ENCODE data around the gene KCNJ6.

KCNJ6 gene

DNA sequence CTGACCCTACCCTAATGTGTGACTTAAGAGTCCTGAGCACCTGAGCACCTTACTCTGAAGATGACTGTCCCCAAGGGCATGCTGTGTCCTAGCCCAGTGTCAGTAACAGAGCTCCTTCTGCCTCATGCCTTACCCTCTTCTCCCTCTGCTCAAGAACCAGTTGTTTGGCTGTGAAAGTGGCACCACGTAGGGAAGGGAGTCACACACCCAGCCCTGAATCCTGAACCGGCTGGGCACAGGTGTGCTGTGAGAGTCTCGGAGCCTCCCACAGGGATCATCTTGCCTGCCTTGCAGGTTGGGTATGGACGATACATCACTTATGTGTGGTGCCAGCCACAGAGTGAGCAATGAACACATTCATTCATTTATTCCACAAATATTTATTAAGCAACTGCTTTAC, 329.1 kb downstream of the KCNJ6 start:
- DNase-seq: no peak
- no peak overlapping the region for H3K27ac ChIP-seq (ENCODE audit: low read length, poor library complexity, severe bottlenecking)
- peaks cover 0 to 2% of the 10 kb centered on the region in 2 experiments for H3K27me3 ChIP-seq (ENCODE audit: control insufficient read depth in 1 of 2, insufficient read depth in 1 of 2, low read length in 2 of 2)
- H2BK12ac ChIP-seq (ENCODE audit: low read length in 2 of 2): no peak overlapping the region
- 84% methylated on average over 3 of the region's 4 CpGs for WGBS
- no peak overlapping the region for H2AFZ ChIP-seq (ENCODE audit: low read depth, low read length)
- no peak overlapping the region for H2AK5ac ChIP-seq (ENCODE audit: low read length, severe bottlenecking)
- no peaks in the 10 kb centered on the region for H3K79me1 ChIP-seq (replicated peaks; ENCODE audit: low read length, poor library complexity, severe bottlenecking)
- H3K36me3 ChIP-seq (ENCODE audit: control insufficient read depth in 1 of 2, insufficient read depth in 2 of 2, low read depth in 1 of 2, low read length in 2 of 2): no peaks in the 10 kb centered on the region
- no peak overlapping the region for H3K23ac ChIP-seq (ENCODE audit: low read length in 2 of 2)
- no peak overlapping the region for H3K4ac ChIP-seq (ENCODE audit: low read depth in 1 of 2, low read length in 2 of 2)
- no peaks in the 10 kb centered on the region for H3K9me3 ChIP-seq (ENCODE audit: control insufficient read depth, low read length)
- no peak overlapping the region for H3K4me3 ChIP-seq (ENCODE audit: insufficient read depth in 1 of 2, low read depth in 1 of 2, low read length in 2 of 2)
- H2BK15ac ChIP-seq (ENCODE audit: low read depth, poor library complexity, severe bottlenecking): no peak overlapping the region
- no peaks in the 10 kb centered on the region for H3K4me1 ChIP-seq (ENCODE audit: control insufficient read depth, insufficient read depth, low read depth, low read length)
- H2BK120ac ChIP-seq (ENCODE audit: low read depth, low read length): no peak overlapping the region
- H3K9ac ChIP-seq (ENCODE audit: low read length): no peak overlapping the region
- H3K4me2 ChIP-seq (ENCODE audit: low read length, poor library complexity, severe bottlenecking): no peak overlapping the region
- no peak overlapping the region for H2BK5ac ChIP-seq (ENCODE audit: low read depth, low read length, poor library complexity, severe bottlenecking)
- no peak overlapping the region for H4K91ac ChIP-seq (ENCODE audit: low read length)
- no peak overlapping the region for H3K18ac ChIP-seq (ENCODE audit: low read depth in 1 of 2, low read length in 2 of 2)
- no peak overlapping the region for H4K8ac ChIP-seq (ENCODE audit: low read length)
- H3K14ac ChIP-seq (ENCODE audit: low read length in 2 of 2): no peak overlapping the region

DNA sequence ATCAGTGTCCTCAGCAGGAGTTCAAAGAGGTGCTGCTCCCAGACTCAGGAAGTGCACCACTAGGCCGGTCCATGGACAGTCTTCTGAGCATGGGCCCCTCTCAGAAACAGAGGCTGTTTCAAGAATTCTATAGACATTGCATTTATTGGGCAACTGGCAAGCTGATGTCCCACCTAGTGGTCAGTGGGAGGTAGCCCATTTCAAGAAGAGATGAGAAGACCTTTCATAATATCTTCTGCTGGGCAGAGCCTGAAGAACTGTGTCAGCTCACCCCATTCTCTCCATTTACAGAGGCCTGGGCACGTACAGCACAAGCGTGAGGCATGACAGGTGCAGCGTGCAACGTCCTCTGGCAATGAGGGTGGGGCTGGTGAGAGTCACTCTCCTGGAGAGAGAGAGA, 333.7 kb downstream of the KCNJ6 start:
- Histone ChIP-seq H4K91ac (ENCODE audit: low read length) (no peak overlapping the region), H3K23ac (ENCODE audit: low read length in 2 of 2) (no peak overlapping the region), H2AK5ac (ENCODE audit: low read length, severe bottlenecking) (no peak overlapping the region), H3K27me3 (ENCODE audit: control insufficient read depth in 1 of 2, insufficient read depth in 1 of 2, low read length in 2 of 2) (no peaks in the 10 kb centered on the region), H3K36me3 (ENCODE audit: control insufficient read depth in 1 of 2, insufficient read depth in 2 of 2, low read depth in 1 of 2, low read length in 2 of 2) (no peaks in the 10 kb centered on the region), H3K9me3 (ENCODE audit: control insufficient read depth, low read length) (peaks cover 17% of the 10 kb centered on the region), H3K4ac (ENCODE audit: low read depth in 1 of 2, low read length in 2 of 2) (no peak overlapping the region), H2BK15ac (ENCODE audit: low read depth, poor library complexity, severe bottlenecking) (no peak overlapping the region), H3K18ac (ENCODE audit: low read depth in 1 of 2, low read length in 2 of 2) (no peak overlapping the region), H3K4me3 (ENCODE audit: insufficient read depth in 1 of 2, low read depth in 1 of 2, low read length in 2 of 2) (no peak overlapping the region), H2BK120ac (ENCODE audit: low read depth, low read length) (no peak overlapping the region), H2AFZ (ENCODE audit: low read depth, low read length) (no peak overlapping the region), H3K4me2 (ENCODE audit: low read length, poor library complexity, severe bottlenecking) (no peak overlapping the region), H3K9ac (ENCODE audit: low read length) (no peak overlapping the region), H3K4me1 (ENCODE audit: control insufficient read depth, insufficient read depth, low read depth, low read length) (no peaks in the 10 kb centered on the region), H2BK12ac (ENCODE audit: low read length in 2 of 2) (no peak overlapping the region), H3K27ac (ENCODE audit: low read length, poor library complexity, severe bottlenecking) (no peak overlapping the region), H4K8ac (ENCODE audit: low read length) (no peak overlapping the region), H3K79me1 (replicated peaks; ENCODE audit: low read length, poor library complexity, severe bottlenecking) (no peaks in the 10 kb centered on the region), H2BK5ac (ENCODE audit: low read depth, low read length, poor library complexity, severe bottlenecking) (no peak overlapping the region), H3K14ac (ENCODE audit: low read length in 2 of 2) (no peak overlapping the region)
- DNase-seq: peak; percentile 75
- 43% methylated on average over 1 of the region's 5 CpGs for WGBS

DNA sequence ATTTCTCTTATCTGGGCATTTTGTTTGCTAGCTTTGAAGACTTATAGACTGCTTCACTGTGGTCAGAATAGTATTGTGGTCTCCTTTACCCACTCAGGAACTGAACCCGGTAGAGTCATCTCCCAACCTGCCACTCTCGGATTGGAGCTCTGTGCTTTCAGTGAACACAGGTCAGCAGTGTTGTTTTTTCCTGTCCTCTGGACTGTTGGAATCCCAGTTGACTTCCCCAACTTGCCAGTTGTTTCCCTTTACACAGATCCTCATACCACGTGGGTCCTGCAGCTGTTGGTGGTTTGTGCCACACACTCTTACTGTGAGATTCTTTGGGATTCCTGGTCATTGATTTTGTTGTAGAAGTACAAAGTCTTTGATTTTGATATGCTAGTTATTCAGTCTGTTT, 335.6 kb downstream of the KCNJ6 start:
- Histone ChIP-seq H3K27me3 (ENCODE audit: control insufficient read depth in 1 of 2, insufficient read depth in 1 of 2, low read length in 2 of 2) (no peaks in the 10 kb centered on the region), H3K4ac (ENCODE audit: low read depth in 1 of 2, low read length in 2 of 2) (no peak overlapping the region), H2BK120ac (ENCODE audit: low read depth, low read length) (no peak overlapping the region), H3K18ac (ENCODE audit: low read depth in 1 of 2, low read length in 2 of 2) (no peak overlapping the region), H3K4me2 (ENCODE audit: low read length, poor library complexity, severe bottlenecking) (no peak overlapping the region), H2BK12ac (ENCODE audit: low read length in 2 of 2) (no peak overlapping the region), H3K14ac (ENCODE audit: low read length in 2 of 2) (no peak overlapping the region), H3K79me1 (replicated peaks; ENCODE audit: low read length, poor library complexity, severe bottlenecking) (no peaks in the 10 kb centered on the region), H2BK15ac (ENCODE audit: low read depth, poor library complexity, severe bottlenecking) (no peak overlapping the region), H4K91ac (ENCODE audit: low read length) (no peak overlapping the region), H3K9me3 (ENCODE audit: control insufficient read depth, low read length) (peaks cover 17% of the 10 kb centered on the region), H3K4me1 (ENCODE audit: control insufficient read depth, insufficient read depth, low read depth, low read length) (no peaks in the 10 kb centered on the region), H3K4me3 (ENCODE audit: insufficient read depth in 1 of 2, low read depth in 1 of 2, low read length in 2 of 2) (no peak overlapping the region), H3K9ac (ENCODE audit: low read length) (no peak overlapping the region), H2AFZ (ENCODE audit: low read depth, low read length) (no peak overlapping the region), H2AK5ac (ENCODE audit: low read length, severe bottlenecking) (no peak overlapping the region), H2BK5ac (ENCODE audit: low read depth, low read length, poor library complexity, severe bottlenecking) (no peak overlapping the region), H3K27ac (ENCODE audit: low read length, poor library complexity, severe bottlenecking) (no peak overlapping the region), H4K8ac (ENCODE audit: low read length) (no peak overlapping the region), H3K36me3 (ENCODE audit: control insufficient read depth in 1 of 2, insufficient read depth in 2 of 2, low read depth in 1 of 2, low read length in 2 of 2) (no peaks in the 10 kb centered on the region), H3K23ac (ENCODE audit: low read length in 2 of 2) (no peak overlapping the region)
- 93% methylated on average over 2 of the region's 3 CpGs for WGBS
- no peak for DNase-seq

DNA sequence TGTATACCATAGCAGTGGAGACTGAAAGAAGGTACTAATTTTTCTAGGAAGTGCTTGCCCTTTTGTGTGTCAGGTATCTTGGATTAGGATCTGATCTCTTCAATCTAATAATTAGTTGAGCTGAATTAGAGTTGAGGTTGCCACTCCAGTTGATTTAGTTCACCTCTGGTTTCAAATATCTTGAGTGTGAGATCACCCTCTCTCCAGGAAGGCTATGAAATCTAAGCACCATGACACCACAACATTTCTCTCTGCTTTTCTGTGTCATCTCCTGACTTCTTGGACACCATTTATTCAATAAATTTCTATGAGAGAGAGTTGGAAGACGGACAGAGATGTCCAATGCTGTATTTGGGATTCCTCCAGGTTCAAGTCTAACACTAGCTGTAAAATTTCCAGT, 336.9 kb downstream of the KCNJ6 start:
- H3K23ac ChIP-seq (ENCODE audit: low read length in 2 of 2): no peak overlapping the region
- H4K8ac ChIP-seq (ENCODE audit: low read length): no peak overlapping the region
- H3K9me3 ChIP-seq (ENCODE audit: control insufficient read depth, low read length): peaks cover 17% of the 10 kb centered on the region
- H3K36me3 ChIP-seq (ENCODE audit: control insufficient read depth in 1 of 2, insufficient read depth in 2 of 2, low read depth in 1 of 2, low read length in 2 of 2): no peaks in the 10 kb centered on the region
- DNase-seq: no peak
- no peak overlapping the region for H2BK12ac ChIP-seq (ENCODE audit: low read length in 2 of 2)
- no peak overlapping the region for H2AFZ ChIP-seq (ENCODE audit: low read depth, low read length)
- no peak overlapping the region for H3K4me3 ChIP-seq (ENCODE audit: insufficient read depth in 1 of 2, low read depth in 1 of 2, low read length in 2 of 2)
- no peak overlapping the region for H3K27ac ChIP-seq (ENCODE audit: low read length, poor library complexity, severe bottlenecking)
- H3K4me2 ChIP-seq (ENCODE audit: low read length, poor library complexity, severe bottlenecking): no peak overlapping the region
- H2BK120ac ChIP-seq (ENCODE audit: low read depth, low read length): no peak overlapping the region
- H2AK5ac ChIP-seq (ENCODE audit: low read length, severe bottlenecking): no peak overlapping the region
- H3K4ac ChIP-seq (ENCODE audit: low read depth in 1 of 2, low read length in 2 of 2): no peak overlapping the region
- no peaks in the 10 kb centered on the region for H3K4me1 ChIP-seq (ENCODE audit: control insufficient read depth, insufficient read depth, low read depth, low read length)
- H3K79me1 ChIP-seq (replicated peaks; ENCODE audit: low read length, poor library complexity, severe bottlenecking): no peaks in the 10 kb centered on the region
- no peak overlapping the region for H4K91ac ChIP-seq (ENCODE audit: low read length)
- no peak overlapping the region for H2BK15ac ChIP-seq (ENCODE audit: low read depth, poor library complexity, severe bottlenecking)
- no peak overlapping the region for H3K14ac ChIP-seq (ENCODE audit: low read length in 2 of 2)
- H3K9ac ChIP-seq (ENCODE audit: low read length): no peak overlapping the region
- H3K27me3 ChIP-seq (ENCODE audit: control insufficient read depth in 1 of 2, insufficient read depth in 1 of 2, low read length in 2 of 2): peaks cover 0 to under 1% of the 10 kb centered on the region in 2 experiments
- WGBS: 62% methylated on average over 1 of the region's 1 CpG
- H3K18ac ChIP-seq (ENCODE audit: low read depth in 1 of 2, low read length in 2 of 2): no peak overlapping the region
- no peak overlapping the region for H2BK5ac ChIP-seq (ENCODE audit: low read depth, low read length, poor library complexity, severe bottlenecking)

Data from mesenchymal stem cell (in vitro differentiated cells and primary cell).